Kidney epithelial cell (primary cell): ENCODE data around the gene NOXA1. TPM values are rescaled to one million over a fixed set of nuclear protein-coding genes. Genes with fewer than 3 reads are reported as not detected.

Experiments used
- DNase-seq: peaks from one replicate; pipeline ENCODE4 v3.0.0-alpha.2; 2010; ENCODE audit warnings: low read depth
- H3K27me3 ChIP-seq: 2 replicates; pipeline ENCODE4 v1.6.0; 2011; ENCODE audit warnings: low read length; ENCODE audit not compliant: control insufficient read depth, insufficient read depth
- H3K36me3 ChIP-seq: 2 replicates; pipeline ENCODE4 v1.5.1; 2011; ENCODE audit warnings: low read length; ENCODE audit not compliant: control insufficient read depth, insufficient read depth
- H3K4me3 ChIP-seq: 2 replicates; pipeline ENCODE4 v1.5.1; 2011; ENCODE audit warnings: low read depth, mild to moderate bottlenecking, control low read depth, low read length
- total RNA-seq: library from RNA; depleted of rRNA; stranded (reverse); fragments of >200 nt; gene quantifications from 2 replicates; pipeline ENCODE4 v1.2.3, GENCODE V29; 2015
- TF ChIP-seq, protein P1 (sequence below): IDR thresholded peaks from 2 replicates; pipeline ENCODE4 v1.5.1; 2011; ENCODE audit warnings: mild to moderate bottlenecking, moderate library complexity, low read length, control low read depth, inconsistent platforms; ENCODE audit not compliant: insufficient read depth, poor library complexity, severe bottlenecking

NOXA1 gene
- total RNA-seq, 1 donor from 2014 or later, result 0.84 TPM

DNA sequence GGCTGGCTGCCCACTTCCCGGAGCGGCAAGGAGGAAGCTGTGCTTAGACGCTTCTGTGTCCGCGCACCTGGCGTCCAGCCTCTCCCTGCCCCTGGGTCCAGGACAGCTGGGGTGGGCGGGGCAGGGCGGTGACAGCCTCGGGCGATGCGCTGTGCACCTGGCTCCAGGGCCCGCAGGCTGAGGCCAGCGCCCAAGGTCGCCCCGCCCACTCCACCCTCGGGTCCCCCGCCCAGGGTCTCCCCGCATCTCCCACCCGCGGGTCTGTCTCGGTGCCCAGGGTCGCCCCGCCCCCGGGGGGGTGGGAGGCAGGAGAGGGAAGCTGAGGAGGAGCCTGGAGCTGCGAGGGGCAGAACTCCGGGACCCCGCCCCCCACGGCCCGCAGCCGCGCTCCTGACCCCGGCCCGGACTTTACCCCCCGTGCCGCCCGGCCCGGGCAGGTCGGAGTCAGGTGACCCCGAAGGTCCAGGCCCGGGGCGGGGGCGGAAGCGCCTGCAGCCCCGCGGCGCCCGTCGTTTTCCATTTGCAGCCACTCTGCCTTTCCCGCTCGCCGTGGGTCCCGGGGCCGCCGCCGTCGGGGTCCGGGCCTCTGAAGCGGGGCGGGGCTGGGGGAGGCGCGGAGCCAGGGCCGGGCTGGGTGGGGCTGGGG, 18.2 kb downstream of the NOXA1 start, which contains the start of gene ENTPD8:
TSS of gene ENTPD8 (minus strand) at position 69 of the 646 bp plus-strand sequence. CDS start 3,072 bp downstream, outside the sequence.
- Histone ChIP-seq H3K4me3 (peak within 1 kb of the TSS; percentile 20), H3K27me3 (peaks cover 28% of the 10 kb centered on the region), H3K36me3 (no peaks in the 10 kb centered on the region)
- TF ChIP-seq, protein P1, sequence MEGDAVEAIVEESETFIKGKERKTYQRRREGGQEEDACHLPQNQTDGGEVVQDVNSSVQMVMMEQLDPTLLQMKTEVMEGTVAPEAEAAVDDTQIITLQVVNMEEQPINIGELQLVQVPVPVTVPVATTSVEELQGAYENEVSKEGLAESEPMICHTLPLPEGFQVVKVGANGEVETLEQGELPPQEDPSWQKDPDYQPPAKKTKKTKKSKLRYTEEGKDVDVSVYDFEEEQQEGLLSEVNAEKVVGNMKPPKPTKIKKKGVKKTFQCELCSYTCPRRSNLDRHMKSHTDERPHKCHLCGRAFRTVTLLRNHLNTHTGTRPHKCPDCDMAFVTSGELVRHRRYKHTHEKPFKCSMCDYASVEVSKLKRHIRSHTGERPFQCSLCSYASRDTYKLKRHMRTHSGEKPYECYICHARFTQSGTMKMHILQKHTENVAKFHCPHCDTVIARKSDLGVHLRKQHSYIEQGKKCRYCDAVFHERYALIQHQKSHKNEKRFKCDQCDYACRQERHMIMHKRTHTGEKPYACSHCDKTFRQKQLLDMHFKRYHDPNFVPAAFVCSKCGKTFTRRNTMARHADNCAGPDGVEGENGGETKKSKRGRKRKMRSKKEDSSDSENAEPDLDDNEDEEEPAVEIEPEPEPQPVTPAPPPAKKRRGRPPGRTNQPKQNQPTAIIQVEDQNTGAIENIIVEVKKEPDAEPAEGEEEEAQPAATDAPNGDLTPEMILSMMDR, result no peak
- no peak for DNase-seq

DNA sequence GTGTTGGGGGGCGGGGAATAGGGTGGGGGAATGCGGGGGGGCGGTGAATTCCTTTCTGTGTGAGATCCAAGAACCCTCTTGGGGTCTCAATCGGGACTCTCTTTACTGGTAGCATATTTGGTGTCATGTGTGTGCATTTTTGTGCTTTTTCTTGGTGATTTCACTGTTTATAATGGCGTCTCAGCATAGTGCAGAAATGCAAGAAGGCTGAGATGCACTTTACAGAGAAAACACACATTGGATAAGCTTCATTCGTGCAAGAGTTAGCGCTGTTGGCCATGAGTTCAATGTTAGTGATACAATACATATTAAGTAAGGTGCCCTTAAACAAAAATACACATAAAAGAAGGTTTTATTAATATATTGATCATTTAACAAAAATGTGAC, 18.7 kb downstream of the NOXA1 start:
- no peak for DNase-seq
- Histone ChIP-seq H3K4me3 (no peak overlapping the region), H3K27me3 (peaks cover 30% of the 10 kb centered on the region), H3K36me3 (no peaks in the 10 kb centered on the region)
- TF ChIP-seq, protein P1, result no peak

DNA sequence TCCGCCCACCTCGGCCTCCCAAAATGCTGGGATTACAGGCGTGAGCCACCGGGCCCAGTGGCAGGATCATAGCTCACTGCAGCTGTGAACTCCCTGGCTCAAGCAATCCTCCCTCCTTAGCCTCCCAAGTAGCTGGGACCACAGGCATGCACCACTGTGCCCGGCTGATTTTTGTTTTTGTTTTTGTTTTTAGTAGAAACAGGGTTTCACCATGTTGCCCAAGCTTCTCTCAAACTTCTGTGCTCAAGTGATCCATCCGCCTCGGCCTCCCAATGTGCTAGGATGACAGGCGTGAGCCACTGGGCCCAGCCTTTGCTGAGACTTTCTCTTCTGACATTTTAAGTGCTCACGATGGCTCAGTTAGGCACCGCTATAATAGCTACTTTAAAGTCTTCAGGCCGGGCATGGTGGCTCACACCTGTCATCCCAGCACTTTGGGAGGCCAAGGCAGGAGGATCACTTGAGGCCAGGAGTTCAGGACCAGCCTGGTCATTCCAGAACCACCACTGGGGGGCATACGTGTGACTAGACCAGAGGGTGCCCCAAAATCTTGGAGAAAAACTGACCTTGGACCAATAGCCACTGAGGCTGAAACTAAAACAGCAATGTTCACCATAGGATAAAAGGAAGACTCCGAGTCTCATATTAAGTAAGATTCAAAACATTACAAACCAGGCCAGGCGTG, 21.1 kb downstream of the NOXA1 start:
- Histone ChIP-seq H3K27me3 (peaks cover 18% of the 10 kb centered on the region), H3K36me3 (no peaks in the 10 kb centered on the region), H3K4me3 (no peak overlapping the region)
- no peak for DNase-seq
- TF ChIP-seq, protein P1, result no peak

DNA sequence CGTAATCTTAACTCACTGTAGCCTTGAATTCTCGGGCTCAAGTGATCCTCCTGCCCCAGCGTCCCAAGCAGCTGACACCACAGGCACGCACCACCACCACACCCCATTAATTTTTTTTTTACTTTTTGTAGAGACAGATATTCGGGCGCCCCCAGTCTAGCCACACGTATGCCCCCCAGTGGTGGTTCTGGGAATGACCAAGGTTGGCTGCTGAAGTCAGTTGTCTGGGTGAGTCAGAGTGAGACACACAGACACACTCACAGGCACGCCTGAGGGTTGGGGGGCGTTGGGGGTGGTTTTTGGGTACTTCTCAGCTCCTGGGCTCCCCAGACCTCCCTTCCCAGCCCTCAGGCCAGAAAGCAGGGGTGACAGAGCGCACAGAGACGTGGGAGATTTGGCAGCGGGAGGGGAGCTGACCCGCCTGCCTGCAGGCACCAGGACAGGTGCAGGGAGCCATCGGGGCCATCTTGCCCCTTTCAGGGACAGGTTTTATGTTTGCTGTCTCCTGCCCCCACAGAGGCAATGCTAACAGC, 22.1 kb downstream of the NOXA1 start:
- TF ChIP-seq, protein P1, result peak; percentile 91
- H3K27me3 ChIP-seq, result peaks cover 16% of the 10 kb centered on the region
- no peak overlapping the region for H3K4me3 ChIP-seq
- no peaks in the 10 kb centered on the region for H3K36me3 ChIP-seq
- DNase-seq, result peak; percentile 26

DNA sequence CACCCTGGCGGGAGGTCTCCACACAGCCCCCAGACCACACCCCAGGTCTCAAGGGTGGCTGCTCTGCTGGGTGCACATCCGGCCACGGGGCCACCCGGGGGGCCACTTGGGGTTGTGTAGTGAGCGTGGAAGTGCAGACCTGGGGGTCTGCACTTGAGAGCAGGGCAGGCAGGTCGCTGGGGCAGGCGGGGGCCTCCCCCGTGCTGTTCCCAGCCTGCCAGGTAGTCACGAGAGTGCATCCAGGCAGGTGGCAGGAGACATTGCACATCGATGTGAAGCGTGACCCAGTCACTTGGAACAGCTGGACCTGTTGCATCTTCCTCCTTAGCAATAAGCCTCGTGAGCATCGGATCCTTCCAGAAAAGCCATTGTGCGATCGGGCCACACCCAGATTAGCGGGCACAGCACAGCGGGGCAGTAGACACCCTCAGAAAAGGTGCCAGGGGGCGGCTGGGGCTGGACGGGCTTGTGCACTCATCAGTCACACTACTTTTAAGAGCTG, 22.8 kb downstream of the NOXA1 start:
- no peaks in the 10 kb centered on the region for H3K36me3 ChIP-seq
- TF ChIP-seq, protein P1, result no peak
- no peak for DNase-seq
- H3K27me3 ChIP-seq, result peaks cover 16% of the 10 kb centered on the region
- no peak overlapping the region for H3K4me3 ChIP-seq
